ENCODE results near the gene TMCO4.

Gene TMCO4

GRCh38 chr1:19754482-19754881 lies 45.2 kb downstream of the TMCO4 start:
- no peaks in the 10 kb centered on the region for H3K36me3 ChIP-seq (ENCODE audit: control insufficient read depth in 1 of 2, insufficient read depth in 2 of 2, low read length in 2 of 2)
- H4K91ac ChIP-seq (ENCODE audit: low read depth, low read length), result no peak overlapping the region
- H3K18ac ChIP-seq (ENCODE audit: low read length), result no peak overlapping the region
- no peak for DNase-seq
- no peak overlapping the region for H3K23ac ChIP-seq (ENCODE audit: low read length)
- H3K4me3 ChIP-seq (ENCODE audit: low read depth, low read length), result no peak overlapping the region
- no peak overlapping the region for H4K8ac ChIP-seq (ENCODE audit: low read depth, low read length)
- H2AK5ac ChIP-seq (ENCODE audit: low read length), result no peak overlapping the region
- no peak overlapping the region for H3K4me2 ChIP-seq (ENCODE audit: low read length)
- no peak overlapping the region for H2AFZ ChIP-seq (ENCODE audit: insufficient read depth, low read length, poor library complexity)
- WGBS (ENCODE audit: extremely low coverage, insufficient coverage, insufficient read length), result no CpG with 5 or more reads among the region's 10 CpGs
- no peak overlapping the region for H3K9ac ChIP-seq (ENCODE audit: low read length)
- H4K12ac ChIP-seq (ENCODE audit: low read depth, low read length), result no peak overlapping the region
- no peak overlapping the region for H3K27ac ChIP-seq (ENCODE audit: low read depth, low read length)
- H2BK5ac ChIP-seq (ENCODE audit: low read depth, low read length, poor library complexity), result no peak overlapping the region
- no peak overlapping the region for H2BK120ac ChIP-seq (ENCODE audit: insufficient read depth, low read length, poor library complexity)
- H3K27me3 ChIP-seq (ENCODE audit: insufficient read depth, low read length), result no peaks in the 10 kb centered on the region
- H3K4me1 ChIP-seq (ENCODE audit: control insufficient read depth in 1 of 2, insufficient read depth in 2 of 2, low read length in 2 of 2), result peaks cover 4% of the 10 kb centered on the region in 2 experiments
- no peak overlapping the region for H2BK12ac ChIP-seq (ENCODE audit: low read length)
- no peak overlapping the region for H3K14ac ChIP-seq (ENCODE audit: low read length)
- peaks cover 2% of the 10 kb centered on the region for H3K79me1 ChIP-seq (ENCODE audit: low read length)
- H3K4ac ChIP-seq (ENCODE audit: low read depth, low read length), result no peak overlapping the region
- H3K9me3 ChIP-seq (ENCODE audit: insufficient read depth, low read depth, low read length), result no peaks in the 10 kb centered on the region
- no peaks in the 10 kb centered on the region for H3K79me2 ChIP-seq (ENCODE audit: control insufficient read depth, insufficient read depth, low read length, poor library complexity)

- no peak overlapping the region for H4K91ac ChIP-seq (ENCODE audit: low read depth, low read length)
- H3K18ac ChIP-seq (ENCODE audit: low read length), result no peak overlapping the region
- H3K36me3 ChIP-seq (ENCODE audit: control insufficient read depth in 1 of 2, insufficient read depth in 2 of 2, low read length in 2 of 2), result no peaks in the 10 kb centered on the region
- no peak overlapping the region for H3K14ac ChIP-seq (ENCODE audit: low read length)
- H2BK12ac ChIP-seq (ENCODE audit: low read length), result no peak overlapping the region
- H4K8ac ChIP-seq (ENCODE audit: low read depth, low read length), result no peak overlapping the region
- H2AFZ ChIP-seq (ENCODE audit: insufficient read depth, low read length, poor library complexity), result no peak overlapping the region
- H4K12ac ChIP-seq (ENCODE audit: low read depth, low read length), result no peak overlapping the region
- no peaks in the 10 kb centered on the region for H3K9me3 ChIP-seq (ENCODE audit: insufficient read depth, low read depth, low read length)
- H3K79me2 ChIP-seq (ENCODE audit: control insufficient read depth, insufficient read depth, low read length, poor library complexity), result no peaks in the 10 kb centered on the region
- H2BK120ac ChIP-seq (ENCODE audit: insufficient read depth, low read length, poor library complexity), result no peak overlapping the region
- H3K27ac ChIP-seq (ENCODE audit: low read depth, low read length), result no peak overlapping the region
- no peak overlapping the region for H3K4me3 ChIP-seq (ENCODE audit: low read depth, low read length)
- no peak overlapping the region for H3K4me2 ChIP-seq (ENCODE audit: low read length)
- H3K9ac ChIP-seq (ENCODE audit: low read length), result no peak overlapping the region
- no peak overlapping the region for H3K23ac ChIP-seq (ENCODE audit: low read length)
- H3K4me1 ChIP-seq (ENCODE audit: control insufficient read depth in 1 of 2, insufficient read depth in 2 of 2, low read length in 2 of 2), result no peaks in the 10 kb centered on the region
- no peak overlapping the region for H2BK5ac ChIP-seq (ENCODE audit: low read depth, low read length, poor library complexity)
- DNase-seq, result no peak
- H3K4ac ChIP-seq (ENCODE audit: low read depth, low read length), result no peak overlapping the region
- no peaks in the 10 kb centered on the region for H3K79me1 ChIP-seq (ENCODE audit: low read length)
- no CpG with 5 or more reads among the region's 9 CpGs for WGBS (ENCODE audit: extremely low coverage, insufficient coverage, insufficient read length)
- no peaks in the 10 kb centered on the region for H3K27me3 ChIP-seq (ENCODE audit: insufficient read depth, low read length)
- no peak overlapping the region for H2AK5ac ChIP-seq (ENCODE audit: low read length)
Measured at GRCh38 chr1:19752083-19752696, 47.5 kb downstream of the TMCO4 start.

GRCh38 chr1:19750882-19751276 lies 48.8 kb downstream of the TMCO4 start:
- H4K8ac ChIP-seq (ENCODE audit: low read depth, low read length), result no peak overlapping the region
- H3K79me1 ChIP-seq (ENCODE audit: low read length), result no peaks in the 10 kb centered on the region
- no peak for DNase-seq
- H3K79me2 ChIP-seq (ENCODE audit: control insufficient read depth, insufficient read depth, low read length, poor library complexity), result no peaks in the 10 kb centered on the region
- H3K9ac ChIP-seq (ENCODE audit: low read length), result no peak overlapping the region
- no peak overlapping the region for H3K14ac ChIP-seq (ENCODE audit: low read length)
- no peak overlapping the region for H2BK5ac ChIP-seq (ENCODE audit: low read depth, low read length, poor library complexity)
- H2BK12ac ChIP-seq (ENCODE audit: low read length), result no peak overlapping the region
- WGBS (ENCODE audit: extremely low coverage, insufficient coverage, insufficient read length), result no CpG with 5 or more reads among the region's 3 CpGs
- H3K4me3 ChIP-seq (ENCODE audit: low read depth, low read length), result no peak overlapping the region
- H3K18ac ChIP-seq (ENCODE audit: low read length), result no peak overlapping the region
- H3K23ac ChIP-seq (ENCODE audit: low read length), result no peak overlapping the region
- H3K27me3 ChIP-seq (ENCODE audit: insufficient read depth, low read length), result no peaks in the 10 kb centered on the region
- H2BK120ac ChIP-seq (ENCODE audit: insufficient read depth, low read length, poor library complexity), result no peak overlapping the region
- no peak overlapping the region for H2AFZ ChIP-seq (ENCODE audit: insufficient read depth, low read length, poor library complexity)
- H3K4ac ChIP-seq (ENCODE audit: low read depth, low read length), result no peak overlapping the region
- H3K27ac ChIP-seq (ENCODE audit: low read depth, low read length), result no peak overlapping the region
- H4K12ac ChIP-seq (ENCODE audit: low read depth, low read length), result no peak overlapping the region
- H2AK5ac ChIP-seq (ENCODE audit: low read length), result no peak overlapping the region
- no peaks in the 10 kb centered on the region for H3K9me3 ChIP-seq (ENCODE audit: insufficient read depth, low read depth, low read length)
- no peak overlapping the region for H4K91ac ChIP-seq (ENCODE audit: low read depth, low read length)
- H3K36me3 ChIP-seq (ENCODE audit: control insufficient read depth in 1 of 2, insufficient read depth in 2 of 2, low read length in 2 of 2), result no peaks in the 10 kb centered on the region
- no peaks in the 10 kb centered on the region for H3K4me1 ChIP-seq (ENCODE audit: control insufficient read depth in 1 of 2, insufficient read depth in 2 of 2, low read length in 2 of 2)
- H3K4me2 ChIP-seq (ENCODE audit: low read length), result no peak overlapping the region

GRCh38 chr1:19750101-19750881 lies 49.4 kb downstream of the TMCO4 start:
- H4K12ac ChIP-seq (ENCODE audit: low read depth, low read length), result no peak overlapping the region
- H2AFZ ChIP-seq (ENCODE audit: insufficient read depth, low read length, poor library complexity), result no peak overlapping the region
- no peak overlapping the region for H3K9ac ChIP-seq (ENCODE audit: low read length)
- no peak for DNase-seq
- no peak overlapping the region for H4K91ac ChIP-seq (ENCODE audit: low read depth, low read length)
- H2BK120ac ChIP-seq (ENCODE audit: insufficient read depth, low read length, poor library complexity), result no peak overlapping the region
- no peaks in the 10 kb centered on the region for H3K9me3 ChIP-seq (ENCODE audit: insufficient read depth, low read depth, low read length)
- H3K23ac ChIP-seq (ENCODE audit: low read length), result no peak overlapping the region
- no peak overlapping the region for H3K4me3 ChIP-seq (ENCODE audit: low read depth, low read length)
- WGBS (ENCODE audit: extremely low coverage, insufficient coverage, insufficient read length), result no CpG with 5 or more reads among the region's 15 CpGs
- H3K4ac ChIP-seq (ENCODE audit: low read depth, low read length), result no peak overlapping the region
- no peak overlapping the region for H3K14ac ChIP-seq (ENCODE audit: low read length)
- H3K36me3 ChIP-seq (ENCODE audit: control insufficient read depth in 1 of 2, insufficient read depth in 2 of 2, low read length in 2 of 2), result peaks cover 0 to 2% of the 10 kb centered on the region in 2 experiments
- no peaks in the 10 kb centered on the region for H3K79me2 ChIP-seq (ENCODE audit: control insufficient read depth, insufficient read depth, low read length, poor library complexity)
- no peak overlapping the region for H3K4me2 ChIP-seq (ENCODE audit: low read length)
- H2AK5ac ChIP-seq (ENCODE audit: low read length), result no peak overlapping the region
- H3K79me1 ChIP-seq (ENCODE audit: low read length), result no peaks in the 10 kb centered on the region
- no peaks in the 10 kb centered on the region for H3K27me3 ChIP-seq (ENCODE audit: insufficient read depth, low read length)
- no peaks in the 10 kb centered on the region for H3K4me1 ChIP-seq (ENCODE audit: control insufficient read depth in 1 of 2, insufficient read depth in 2 of 2, low read length in 2 of 2)
- H4K8ac ChIP-seq (ENCODE audit: low read depth, low read length), result no peak overlapping the region
- H2BK5ac ChIP-seq (ENCODE audit: low read depth, low read length, poor library complexity), result no peak overlapping the region
- H3K18ac ChIP-seq (ENCODE audit: low read length), result no peak overlapping the region
- H2BK12ac ChIP-seq (ENCODE audit: low read length), result no peak overlapping the region
- H3K27ac ChIP-seq (ENCODE audit: low read depth, low read length), result no peak overlapping the region
